K562 (cell line): ENCODE results near the gene TCHP. TPM values are rescaled to one million over a fixed set of nuclear protein-coding genes. Genes with fewer than 3 reads are reported as not detected.
A peak's percentile ranks its signal among the peaks of the same experiment; 100 is the strongest.

Experiments
- ATAC-seq: fragments of 200-7000 bp; cut with Tn5 transposase; 3 replicates; pipeline ENCODE4 v1.9.1; 2020; ENCODE audit warnings: moderate library complexity
- BruUV-seq: library from RNA; stranded (reverse); fragments of 400-500 nt; replicated peaks from 2 replicates; lab custom pipeline; 2021; lab: Mats Ljungman, UMichigan
- CTCF ChIA-PET: fragments of 300-600 bp; formaldehyde crosslinking; extraction: SDS; loops from one replicate; lab custom pipeline; 2021; ENCODE audit warnings: low intra/inter-chr PET ratio; lab: Yijun Ruan, JAX
- POLR2A ChIA-PET: fragments of 300-600, 350-650 bp; sonication (Branson Sonifier 250); formaldehyde crosslinking; extraction: SDS; loops from one replicate; lab custom pipeline; 2021; ENCODE audit warnings: antibody characterized with exemption, inconsistent platforms; lab: Yijun Ruan, JAX
- DNase-seq, 4 experiments: peaks; one replicate each; pipeline versions ENCODE4 v3.0.0 to v3.0.0-alpha.2; 2011 to 2018; ENCODE audit warnings: low spot score in 3 of 4, mixed read lengths in 3 of 4; ENCODE audit errors: extremely low read depth in 1 of 4
- FAIRE-seq: peaks from 2 replicates; lab custom pipeline; 2011; peaks lifted over from hg19 to GRCh38; lab: Jason Lieb, UNC
- H2AFZ ChIP-seq: 2 replicates; pipeline ENCODE4 v1.6.0; 2011; ENCODE audit warnings: low read depth, low read length, control low read depth, inconsistent platforms
- H3K27ac ChIP-seq: fragments of 200-600 bp; 3 replicates; pipeline ENCODE4 v1.8.0; 2011; ENCODE audit warnings: low read depth, mild to moderate bottlenecking, control low read depth, inconsistent platforms, low read length, moderate library complexity, mixed read lengths; ENCODE audit errors: extremely low read depth
- H3K27me3 ChIP-seq, 2 experiments: fragments of 300-600 bp in 1 of 2; 2 replicates in 1 of 2; 3 replicates in 1 of 2; pipeline versions ENCODE4 v1.6.0 to v1.8.0; 2011; ENCODE audit warnings: inconsistent platforms in 2 of 2, low read length in 2 of 2, mild to moderate bottlenecking in 1 of 2, mixed read lengths in 1 of 2, moderate library complexity in 1 of 2; ENCODE audit not compliant: control insufficient read depth in 2 of 2, insufficient read depth in 2 of 2
- H3K36me3 ChIP-seq: fragments of 300-600 bp; 3 replicates; pipeline ENCODE4 v1.8.0; 2011; ENCODE audit warnings: mild to moderate bottlenecking, low read length, inconsistent platforms; ENCODE audit not compliant: control insufficient read depth, insufficient read depth
- H3K4me1 ChIP-seq, 2 experiments: fragments of 200-600 bp in 1 of 2; replicated peaks in 1 of 2; 2 replicates in 1 of 2; 3 replicates in 1 of 2; pipeline versions ENCODE4 v1.5.1 to v1.8.0; 2011; ENCODE audit warnings: inconsistent platforms in 2 of 2, low read length in 2 of 2, mild to moderate bottlenecking in 1 of 2, mixed read lengths in 1 of 2, moderate library complexity in 1 of 2; ENCODE audit not compliant: control insufficient read depth in 2 of 2, insufficient read depth in 2 of 2
- H3K4me2 ChIP-seq: 2 replicates; pipeline ENCODE4 v1.6.1; 2011; ENCODE audit warnings: low read length, control low read depth, inconsistent platforms, mixed read lengths; ENCODE audit not compliant: insufficient read depth
- H3K4me3 ChIP-seq: fragments of 200-600 bp; sonication (generic), shearing (Covaris generic); 2 replicates; pipeline ENCODE4 v1.5.1; 2016; ENCODE audit warnings: control low read depth, inconsistent platforms
- H3K79me2 ChIP-seq: fragments of 200-600 bp; 3 replicates; pipeline ENCODE4 v1.8.0; 2011; ENCODE audit warnings: low read length, inconsistent platforms; ENCODE audit not compliant: control insufficient read depth, insufficient read depth
- H3K9ac ChIP-seq, 2 experiments: 2 replicates each; pipeline versions ENCODE4 v1.6.0 to v1.6.1; 2011; ENCODE audit warnings: low read depth in 2 of 2, low read length in 2 of 2, control low read depth in 1 of 2, inconsistent platforms in 1 of 2, mild to moderate bottlenecking in 1 of 2, mixed read lengths in 1 of 2; ENCODE audit not compliant: insufficient read depth in 1 of 2
- H3K9me1 ChIP-seq: one replicate; pipeline ENCODE4 v1.6.0; 2011; ENCODE audit warnings: inconsistent platforms, mild to moderate bottlenecking, low read length, moderate library complexity; ENCODE audit not compliant: control insufficient read depth, insufficient read depth
- H3K9me3 ChIP-seq: replicated peaks from 2 replicates; pipeline ENCODE4 v1.5.1; 2011; ENCODE audit warnings: low read depth, low read length, inconsistent platforms; ENCODE audit not compliant: control insufficient read depth, insufficient read depth
- H4K20me1 ChIP-seq: replicated peaks from 2 replicates; pipeline ENCODE4 v1.6.1; 2011; ENCODE audit warnings: low read length, inconsistent platforms, mixed read lengths; ENCODE audit not compliant: control insufficient read depth, insufficient read depth
- ETV6 ChIP-seq, 3 experiments: fragments of 150-350 bp in 1 of 3; sonication (generic) in 1 of 3; formaldehyde crosslinking in 1 of 3; IDR thresholded peaks; 2 replicates each; pipeline versions ENCODE4 v1.6.1 to v1.8.0; 2014 to 2022; ENCODE audit warnings: borderline replicate concordance in 2 of 3, low read depth in 2 of 3, antibody characterized with exemption in 1 of 3, low read length in 1 of 3, mild to moderate bottlenecking in 1 of 3, missing genetic modification reagents in 1 of 3
- SNRNP70 ChIP-seq: fragments of 200-400 bp; formaldehyde crosslinking; optimal IDR thresholded peaks from 2 replicates; pipeline ENCODE3; 2017; ENCODE audit warnings: low read depth, low read length
- SP2 ChIP-seq: IDR thresholded peaks from 2 replicates; pipeline ENCODE4 v1.6.1; 2011; ENCODE audit warnings: mild to moderate bottlenecking, low read depth, low read length, moderate library complexity; ENCODE audit not compliant: poor library complexity, severe bottlenecking; ENCODE audit errors: extremely low read depth
- WGBS: fragments of 100-300 bp; shearing (Covaris generic); methylation state at CpG from one replicate; pipeline ENCODE4 v1.1.6; 2016; ENCODE audit warnings: low coverage, mixed read lengths; ENCODE audit not compliant: insufficient coverage; ENCODE audit errors: missing lambda C conversion rate; 5-methylcytosine and 5-hydroxymethylcytosine counted together
- in situ Hi-C: fragments of 300-500 bp; cut with MboI; formaldehyde crosslinking; loops from 4 replicates; pipeline ENCODE4 v1.15.0; 2018; ENCODE audit warnings: inconsistent platforms, mixed read lengths
- intact Hi-C: fragments of 100-400 bp; cut with micrococcal nuclease; formaldehyde crosslinking; loops from 2 replicates; pipeline ENCODE4 v1.14.2; 2022
- polyA plus RNA-seq, 8 experiments: library from polyadenylated mRNA; depleted of rRNA in 4 of 8; stranded (reverse) in 5 of 8; unstranded in 3 of 8; fragments of >200 nt; fragmentation: Nextera tagmentation in 2 of 8; fragmentation: Illumina TruSeq in 1 of 8; extraction: Ambion mirVana in 2 of 8; extraction: Trizol in 1 of 8; gene quantifications; 2 replicates each; pipeline versions ENCODE4 v1.2.1 to v1.2.3, GENCODE V29; 2011 to 2014; ENCODE audit warnings: inconsistent platforms in 1 of 8, missing spikeins in 1 of 8
- total RNA-seq, 7 experiments: library from RNA; depleted of rRNA in 6 of 7; stranded (reverse); fragments of >200 nt in 6 of 7; fragmentation: Illumina TruSeq in 2 of 7; extraction: Trizol in 2 of 7; gene quantifications; 2 replicates each; pipeline versions ENCODE4 v1.2.1 to v1.2.3, GENCODE V29; 2011 to 2021; ENCODE audit warnings: low replicate concordance in 1 of 7
- TF ChIP-seq, protein P1 (sequence below): fragments of 450-650 bp; IDR thresholded peaks from 2 replicates; pipeline ENCODE4 v1.6.1; 2016; ENCODE audit warnings: mild to moderate bottlenecking, moderate library complexity
- TF ChIP-seq, protein P2 (sequence below), 2 experiments: IDR thresholded peaks; 2 replicates each; pipeline ENCODE4 v1.6.1; 2011; ENCODE audit warnings: borderline replicate concordance in 1 of 2, control low read depth in 1 of 2, low read depth in 1 of 2, low read length in 1 of 2, mild to moderate bottlenecking in 1 of 2, mixed read lengths in 1 of 2, moderate library complexity in 1 of 2; ENCODE audit not compliant: insufficient read depth in 1 of 2, insufficient read length in 1 of 2, poor library complexity in 1 of 2, severe bottlenecking in 1 of 2; ENCODE audit errors: extremely low read depth in 1 of 2

The TCHP gene
- total and polyA plus RNA-seq, 9 of the 15 experiments (the other 6 are each of a cell fraction or from before 2014, with no cell fraction given): 3.4 to 30.4 (median 19.7) TPM

DNA sequence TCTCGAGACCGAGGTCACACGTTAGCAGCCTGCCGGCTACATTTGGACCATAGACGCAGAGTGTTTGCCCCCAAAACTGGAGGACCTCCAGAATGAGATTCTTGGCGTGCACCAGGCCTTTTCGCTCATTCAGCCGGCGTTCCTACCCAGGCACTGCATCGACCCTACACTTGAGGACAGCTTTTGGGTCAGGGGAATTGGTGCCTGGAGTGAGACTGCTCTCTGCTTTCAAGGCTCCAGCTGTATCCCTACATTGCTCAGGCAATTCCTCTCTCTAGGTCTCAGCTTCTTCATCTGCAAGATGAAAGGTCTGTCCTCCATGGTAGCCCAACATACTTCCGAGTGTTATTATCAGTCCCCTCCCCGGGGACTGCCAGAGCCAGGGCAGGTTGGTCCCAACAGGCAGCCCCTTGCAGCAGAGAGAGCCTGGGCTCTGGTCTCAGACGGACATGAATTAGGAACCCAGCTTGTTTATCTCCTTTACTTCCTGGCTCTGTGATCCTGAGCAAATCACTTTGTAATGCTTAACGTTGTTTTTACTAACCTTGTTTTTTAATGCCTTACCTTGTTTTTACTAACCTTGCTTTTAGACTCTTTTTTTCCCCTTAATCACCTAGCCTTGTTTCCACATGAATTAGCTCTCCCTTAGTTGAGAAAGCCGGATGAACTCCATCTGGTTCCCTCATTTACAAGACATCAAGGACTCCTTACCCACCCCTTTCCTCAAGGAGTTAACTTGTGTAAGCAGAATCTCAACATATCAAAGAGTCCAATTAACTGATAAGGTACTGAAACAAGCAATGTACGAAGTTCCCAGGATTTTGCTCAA, 892 bp downstream of the TCHP start:
- in situ Hi-C loops (no loop called here), intact Hi-C loops (no loop called here)
- 0 out of 5 replicates have a peak, but pooled peaks cover 0 to 2% of the 10 kb centered on the region in 2 experiments for H3K27me3 ChIP-seq
- POLR2A ChIA-PET: interaction anchor here (0.6 to 2.0 kb wide), 6 partner anchors 10 to 1399 kb away, joined by 3 to 13 read pairs (median 4); no protein-coding TSS in a partner anchor
- H3K27ac ChIP-seq: peak overlapping the region; percentile 72
- no peaks in the 10 kb centered on the region for H3K9me3 ChIP-seq
- ATAC-seq: peak; percentile 68
- H3K79me2 ChIP-seq: peaks cover 22% of the 10 kb centered on the region
- H2AFZ ChIP-seq: peak overlapping the region; percentile 100
- no peak for FAIRE-seq
- H3K4me1 ChIP-seq: peaks cover 4 to 10% of the 10 kb centered on the region in 2 experiments; a peak in 3 of 5 replicates
- WGBS: 3% methylated on average over 16 of the region's 16 CpGs
- H3K4me3 ChIP-seq: peak overlapping the region; percentile 57
- H3K9me1 ChIP-seq: no peaks in the 10 kb centered on the region
- H3K36me3 ChIP-seq: peaks cover 33% of the 10 kb centered on the region; the same call in 2 of the 3 replicates
- peak overlapping the region; percentile 83 to 98 for H3K9ac ChIP-seq
- BruUV-seq: no TSS peak
- peak overlapping the region; percentile 92 for H3K4me2 ChIP-seq
- peak; percentile 35 to 56 (median 38) for DNase-seq
- no peaks in the 10 kb centered on the region for H4K20me1 ChIP-seq
- CTCF ChIA-PET: interaction anchor here (0.7 kb wide), 1 partner anchor 440 kb away, joined by 3 read pairs; no protein-coding TSS in a partner anchor
- TF ChIP-seq SNRNP70 (no peak), ETV6 (IDR thresholded peaks at IDR 0.05; ENCODE audit: borderline replicate concordance in 1 of 2, low read depth in 2 of 2, low read length in 1 of 2) (no peak), ETV6 (CRISPR knock-in tag; IDR thresholded peaks at IDR 0.05; ENCODE audit: borderline replicate concordance) (no peak), SP2 (no peak)
- TF ChIP-seq, protein P1, sequence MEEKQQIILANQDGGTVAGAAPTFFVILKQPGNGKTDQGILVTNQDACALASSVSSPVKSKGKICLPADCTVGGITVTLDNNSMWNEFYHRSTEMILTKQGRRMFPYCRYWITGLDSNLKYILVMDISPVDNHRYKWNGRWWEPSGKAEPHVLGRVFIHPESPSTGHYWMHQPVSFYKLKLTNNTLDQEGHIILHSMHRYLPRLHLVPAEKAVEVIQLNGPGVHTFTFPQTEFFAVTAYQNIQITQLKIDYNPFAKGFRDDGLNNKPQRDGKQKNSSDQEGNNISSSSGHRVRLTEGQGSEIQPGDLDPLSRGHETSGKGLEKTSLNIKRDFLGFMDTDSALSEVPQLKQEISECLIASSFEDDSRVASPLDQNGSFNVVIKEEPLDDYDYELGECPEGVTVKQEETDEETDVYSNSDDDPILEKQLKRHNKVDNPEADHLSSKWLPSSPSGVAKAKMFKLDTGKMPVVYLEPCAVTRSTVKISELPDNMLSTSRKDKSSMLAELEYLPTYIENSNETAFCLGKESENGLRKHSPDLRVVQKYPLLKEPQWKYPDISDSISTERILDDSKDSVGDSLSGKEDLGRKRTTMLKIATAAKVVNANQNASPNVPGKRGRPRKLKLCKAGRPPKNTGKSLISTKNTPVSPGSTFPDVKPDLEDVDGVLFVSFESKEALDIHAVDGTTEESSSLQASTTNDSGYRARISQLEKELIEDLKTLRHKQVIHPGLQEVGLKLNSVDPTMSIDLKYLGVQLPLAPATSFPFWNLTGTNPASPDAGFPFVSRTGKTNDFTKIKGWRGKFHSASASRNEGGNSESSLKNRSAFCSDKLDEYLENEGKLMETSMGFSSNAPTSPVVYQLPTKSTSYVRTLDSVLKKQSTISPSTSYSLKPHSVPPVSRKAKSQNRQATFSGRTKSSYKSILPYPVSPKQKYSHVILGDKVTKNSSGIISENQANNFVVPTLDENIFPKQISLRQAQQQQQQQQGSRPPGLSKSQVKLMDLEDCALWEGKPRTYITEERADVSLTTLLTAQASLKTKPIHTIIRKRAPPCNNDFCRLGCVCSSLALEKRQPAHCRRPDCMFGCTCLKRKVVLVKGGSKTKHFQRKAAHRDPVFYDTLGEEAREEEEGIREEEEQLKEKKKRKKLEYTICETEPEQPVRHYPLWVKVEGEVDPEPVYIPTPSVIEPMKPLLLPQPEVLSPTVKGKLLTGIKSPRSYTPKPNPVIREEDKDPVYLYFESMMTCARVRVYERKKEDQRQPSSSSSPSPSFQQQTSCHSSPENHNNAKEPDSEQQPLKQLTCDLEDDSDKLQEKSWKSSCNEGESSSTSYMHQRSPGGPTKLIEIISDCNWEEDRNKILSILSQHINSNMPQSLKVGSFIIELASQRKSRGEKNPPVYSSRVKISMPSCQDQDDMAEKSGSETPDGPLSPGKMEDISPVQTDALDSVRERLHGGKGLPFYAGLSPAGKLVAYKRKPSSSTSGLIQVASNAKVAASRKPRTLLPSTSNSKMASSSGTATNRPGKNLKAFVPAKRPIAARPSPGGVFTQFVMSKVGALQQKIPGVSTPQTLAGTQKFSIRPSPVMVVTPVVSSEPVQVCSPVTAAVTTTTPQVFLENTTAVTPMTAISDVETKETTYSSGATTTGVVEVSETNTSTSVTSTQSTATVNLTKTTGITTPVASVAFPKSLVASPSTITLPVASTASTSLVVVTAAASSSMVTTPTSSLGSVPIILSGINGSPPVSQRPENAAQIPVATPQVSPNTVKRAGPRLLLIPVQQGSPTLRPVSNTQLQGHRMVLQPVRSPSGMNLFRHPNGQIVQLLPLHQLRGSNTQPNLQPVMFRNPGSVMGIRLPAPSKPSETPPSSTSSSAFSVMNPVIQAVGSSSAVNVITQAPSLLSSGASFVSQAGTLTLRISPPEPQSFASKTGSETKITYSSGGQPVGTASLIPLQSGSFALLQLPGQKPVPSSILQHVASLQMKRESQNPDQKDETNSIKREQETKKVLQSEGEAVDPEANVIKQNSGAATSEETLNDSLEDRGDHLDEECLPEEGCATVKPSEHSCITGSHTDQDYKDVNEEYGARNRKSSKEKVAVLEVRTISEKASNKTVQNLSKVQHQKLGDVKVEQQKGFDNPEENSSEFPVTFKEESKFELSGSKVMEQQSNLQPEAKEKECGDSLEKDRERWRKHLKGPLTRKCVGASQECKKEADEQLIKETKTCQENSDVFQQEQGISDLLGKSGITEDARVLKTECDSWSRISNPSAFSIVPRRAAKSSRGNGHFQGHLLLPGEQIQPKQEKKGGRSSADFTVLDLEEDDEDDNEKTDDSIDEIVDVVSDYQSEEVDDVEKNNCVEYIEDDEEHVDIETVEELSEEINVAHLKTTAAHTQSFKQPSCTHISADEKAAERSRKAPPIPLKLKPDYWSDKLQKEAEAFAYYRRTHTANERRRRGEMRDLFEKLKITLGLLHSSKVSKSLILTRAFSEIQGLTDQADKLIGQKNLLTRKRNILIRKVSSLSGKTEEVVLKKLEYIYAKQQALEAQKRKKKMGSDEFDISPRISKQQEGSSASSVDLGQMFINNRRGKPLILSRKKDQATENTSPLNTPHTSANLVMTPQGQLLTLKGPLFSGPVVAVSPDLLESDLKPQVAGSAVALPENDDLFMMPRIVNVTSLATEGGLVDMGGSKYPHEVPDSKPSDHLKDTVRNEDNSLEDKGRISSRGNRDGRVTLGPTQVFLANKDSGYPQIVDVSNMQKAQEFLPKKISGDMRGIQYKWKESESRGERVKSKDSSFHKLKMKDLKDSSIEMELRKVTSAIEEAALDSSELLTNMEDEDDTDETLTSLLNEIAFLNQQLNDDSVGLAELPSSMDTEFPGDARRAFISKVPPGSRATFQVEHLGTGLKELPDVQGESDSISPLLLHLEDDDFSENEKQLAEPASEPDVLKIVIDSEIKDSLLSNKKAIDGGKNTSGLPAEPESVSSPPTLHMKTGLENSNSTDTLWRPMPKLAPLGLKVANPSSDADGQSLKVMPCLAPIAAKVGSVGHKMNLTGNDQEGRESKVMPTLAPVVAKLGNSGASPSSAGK: no peak
- TF ChIP-seq, protein P2, sequence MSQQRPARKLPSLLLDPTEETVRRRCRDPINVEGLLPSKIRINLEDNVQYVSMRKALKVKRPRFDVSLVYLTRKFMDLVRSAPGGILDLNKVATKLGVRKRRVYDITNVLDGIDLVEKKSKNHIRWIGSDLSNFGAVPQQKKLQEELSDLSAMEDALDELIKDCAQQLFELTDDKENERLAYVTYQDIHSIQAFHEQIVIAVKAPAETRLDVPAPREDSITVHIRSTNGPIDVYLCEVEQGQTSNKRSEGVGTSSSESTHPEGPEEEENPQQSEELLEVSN (IDR thresholded peaks at IDR 0.05; ENCODE audit: borderline replicate concordance in 1 of 2, extremely low read depth in 1 of 2, insufficient read depth in 1 of 2, insufficient read length in 1 of 2, low read depth in 1 of 2, low read length in 1 of 2, poor library complexity in 1 of 2, severe bottlenecking in 1 of 2): peak in 1 of 2 experiments; percentile 32
